ENCODE measurements around the gene CCL26. TPM values are rescaled to one million over a fixed set of nuclear protein-coding genes. Genes with fewer than 3 reads are reported as not detected.
"Not testable (repeated sequence)": the region's sequence is repeated elsewhere in the genome, so short reads cannot be mapped to it uniquely, and the experiment has no call there.

Gene CCL26
- total RNA-seq, 5 donors from 2014 or later (not counting 1 experiment from before 2014, with no cell fraction given): not detected

GRCh38 chr7:75796420-75796819 lies 24.4 kb upstream of the CCL26 start:
- ATAC-seq (replicated peaks in 1 of 4) (no peak), DNase-seq (no peak)
- WGBS (ENCODE audit: insufficient coverage): 90% methylated on average over 4 of the region's 6 CpGs
- H3K4me3 Mint-ChIP-seq: no peak overlapping the region
- no peaks in the 10 kb centered on the region for H3K4me1 ChIP-seq (ENCODE audit: control insufficient read depth in 1 of 2, extremely low read depth in 1 of 2, insufficient read depth in 2 of 2, low read length in 2 of 2)
- H3K27me3 Mint-ChIP-seq: peaks cover 15 to 20% of the 10 kb centered on the region in 2 donors
- no peaks in the 10 kb centered on the region for H3K9me3 ChIP-seq
- H3K27ac ChIP-seq (ENCODE audit: low read length): no peak overlapping the region
- H3K9me3 Mint-ChIP-seq: no peaks in the 10 kb centered on the region
- CTCF ChIA-PET: no interaction called here
- no peaks in the 10 kb centered on the region for H3K36me3 ChIP-seq (ENCODE audit: control insufficient read depth in 2 of 2, extremely low read depth in 1 of 2, insufficient read depth in 1 of 2, low read length in 1 of 2)
- POLR2A ChIA-PET: no interaction called here
- H3K36me3 Mint-ChIP-seq: no peaks in the 10 kb centered on the region
- peaks cover 0 to 2% (median 0%) of the 10 kb centered on the region in 3 donors for H3K4me1 Mint-ChIP-seq
- peaks cover 0 to 29% of the 10 kb centered on the region in 2 experiments for H3K27me3 ChIP-seq (replicated peaks in 1 of 2; ENCODE audit: control insufficient read depth in 2 of 2, extremely low read depth in 1 of 2, insufficient read depth in 2 of 2, low read length in 1 of 2)
- H3K4me3 ChIP-seq (ENCODE audit: control insufficient read depth in 1 of 2, extremely low read depth in 1 of 2, low read length in 1 of 2): no peak overlapping the region
- no peak overlapping the region for H3K27ac Mint-ChIP-seq

- ChIA-PET POLR2A (no interaction called here), CTCF (no interaction called here)
- Mint-ChIP-seq H3K4me3 (no peak overlapping the region), H3K27ac (no peak overlapping the region), H3K36me3 (no peaks in the 10 kb centered on the region), H3K27me3 (peaks cover 15 to 20% of the 10 kb centered on the region in 2 donors), H3K4me1 (peaks cover 0 to 2% (median 0%) of the 10 kb centered on the region in 3 donors), H3K9me3 (no peaks in the 10 kb centered on the region)
- H3K4me1 ChIP-seq (ENCODE audit: control insufficient read depth in 1 of 2, extremely low read depth in 1 of 2, insufficient read depth in 2 of 2, low read length in 2 of 2): no peaks in the 10 kb centered on the region
- no peak overlapping the region for H3K27ac ChIP-seq (ENCODE audit: low read length)
- 100% methylated on average over 1 of the region's 9 CpGs for WGBS (ENCODE audit: insufficient coverage)
- H3K9me3 ChIP-seq: no peaks in the 10 kb centered on the region
- ATAC-seq (replicated peaks in 1 of 4) (no peak), DNase-seq (no peak)
- no peak overlapping the region for H3K4me3 ChIP-seq (ENCODE audit: control insufficient read depth in 1 of 2, extremely low read depth in 1 of 2, low read length in 1 of 2)
- H3K36me3 ChIP-seq (ENCODE audit: control insufficient read depth in 2 of 2, extremely low read depth in 1 of 2, insufficient read depth in 1 of 2, low read length in 1 of 2): no peaks in the 10 kb centered on the region
- peaks cover 0 to 30% of the 10 kb centered on the region in 2 experiments for H3K27me3 ChIP-seq (replicated peaks in 1 of 2; ENCODE audit: control insufficient read depth in 2 of 2, extremely low read depth in 1 of 2, insufficient read depth in 2 of 2, low read length in 1 of 2)
Measured at GRCh38 chr7:75795831-75796285, 23.8 kb upstream of the CCL26 start.

- Mint-ChIP-seq H3K27me3 (peaks cover 15 to 20% of the 10 kb centered on the region in 2 donors), H3K27ac (no peak overlapping the region), H3K9me3 (no peaks in the 10 kb centered on the region), H3K36me3 (no peaks in the 10 kb centered on the region), H3K4me3 (no peak overlapping the region), H3K4me1 (peaks cover 0 to 2% (median 0%) of the 10 kb centered on the region in 3 donors)
- Histone ChIP-seq H3K4me3 (ENCODE audit: control insufficient read depth in 1 of 2, extremely low read depth in 1 of 2, low read length in 1 of 2) (no peak overlapping the region), H3K27ac (ENCODE audit: low read length) (no peak overlapping the region), H3K4me1 (ENCODE audit: control insufficient read depth in 1 of 2, extremely low read depth in 1 of 2, insufficient read depth in 2 of 2, low read length in 2 of 2) (no peaks in the 10 kb centered on the region), H3K36me3 (ENCODE audit: control insufficient read depth in 2 of 2, extremely low read depth in 1 of 2, insufficient read depth in 1 of 2, low read length in 1 of 2) (no peaks in the 10 kb centered on the region), H3K9me3 (no peaks in the 10 kb centered on the region), H3K27me3 (replicated peaks in 1 of 2; ENCODE audit: control insufficient read depth in 2 of 2, extremely low read depth in 1 of 2, insufficient read depth in 2 of 2, low read length in 1 of 2) (peaks cover 0 to 25% of the 10 kb centered on the region in 2 experiments)
- no peak for DNase-seq
- CTCF ChIA-PET: no interaction called here
- no CpG with 5 or more reads among the region's 2 CpGs for WGBS (ENCODE audit: insufficient coverage)
- ATAC-seq (replicated peaks in 1 of 4): no peak
- POLR2A ChIA-PET: no interaction called here
Measured at GRCh38 chr7:75793676-75794075, 21.7 kb upstream of the CCL26 start.

- H3K27ac ChIP-seq (ENCODE audit: low read length); H3K36me3 Mint-ChIP-seq; H3K36me3 ChIP-seq (ENCODE audit: control insufficient read depth in 2 of 2, extremely low read depth in 1 of 2, insufficient read depth in 1 of 2, low read length in 1 of 2); DNase-seq; H3K4me1 ChIP-seq (ENCODE audit: control insufficient read depth in 1 of 2, extremely low read depth in 1 of 2, insufficient read depth in 2 of 2, low read length in 2 of 2); H3K4me3 Mint-ChIP-seq; ATAC-seq (replicated peaks in 1 of 4); H3K9me3 Mint-ChIP-seq; H3K9me3 ChIP-seq; CTCF ChIA-PET; H3K4me1 Mint-ChIP-seq; POLR2A ChIA-PET; H3K4me3 ChIP-seq (ENCODE audit: control insufficient read depth in 1 of 2, extremely low read depth in 1 of 2, low read length in 1 of 2); H3K27ac Mint-ChIP-seq: not testable (repeated sequence)
- H3K27me3 ChIP-seq (replicated peaks in 1 of 2; ENCODE audit: control insufficient read depth in 2 of 2, extremely low read depth in 1 of 2, insufficient read depth in 2 of 2, low read length in 1 of 2): peaks cover 0 to 25% of the 10 kb centered on the region in 2 experiments
- 80% methylated on average over 1 of the region's 5 CpGs for WGBS (ENCODE audit: insufficient coverage)
- peaks cover 13 to 15% of the 10 kb centered on the region in 2 donors for H3K27me3 Mint-ChIP-seq
Measured at GRCh38 chr7:75792567-75792966, 20.6 kb upstream of the CCL26 start.

GRCh38 chr7:75789361-75789924 lies 17.4 kb upstream of the CCL26 start:
- no peaks in the 10 kb centered on the region for H3K4me1 ChIP-seq (ENCODE audit: control insufficient read depth in 1 of 2, extremely low read depth in 1 of 2, insufficient read depth in 2 of 2, low read length in 2 of 2)
- Mint-ChIP-seq H3K9me3 (no peaks in the 10 kb centered on the region), H3K36me3 (no peaks in the 10 kb centered on the region), H3K27me3 (peaks cover 7 to 12% of the 10 kb centered on the region in 2 donors), H3K4me3 (no peak overlapping the region), H3K4me1 (no peaks in the 10 kb centered on the region), H3K27ac (no peak overlapping the region)
- no CpG with 5 or more reads among the region's 3 CpGs for WGBS (ENCODE audit: insufficient coverage)
- DNase-seq: no peak
- ChIA-PET CTCF (no interaction called here), POLR2A (no interaction called here)
- no peak overlapping the region for H3K4me3 ChIP-seq (ENCODE audit: control insufficient read depth in 1 of 2, extremely low read depth in 1 of 2, low read length in 1 of 2)
- H3K9me3 ChIP-seq: no peaks in the 10 kb centered on the region
- no peaks in the 10 kb centered on the region for H3K36me3 ChIP-seq (ENCODE audit: control insufficient read depth in 2 of 2, extremely low read depth in 1 of 2, insufficient read depth in 1 of 2, low read length in 1 of 2)
- peaks cover 0 to 15% of the 10 kb centered on the region in 2 experiments for H3K27me3 ChIP-seq (replicated peaks in 1 of 2; ENCODE audit: control insufficient read depth in 2 of 2, extremely low read depth in 1 of 2, insufficient read depth in 2 of 2, low read length in 1 of 2)
- no peak for ATAC-seq (replicated peaks in 1 of 4)
- no peak overlapping the region for H3K27ac ChIP-seq (ENCODE audit: low read length)

GRCh38 chr7:75788154-75788847 lies 16.3 kb upstream of the CCL26 start:
- WGBS (ENCODE audit: insufficient coverage): 77% methylated on average over 7 of the region's 14 CpGs
- H3K9me3 Mint-ChIP-seq; CTCF ChIA-PET; H3K36me3 ChIP-seq (ENCODE audit: control insufficient read depth in 2 of 2, extremely low read depth in 1 of 2, insufficient read depth in 1 of 2, low read length in 1 of 2); H3K4me1 ChIP-seq (ENCODE audit: control insufficient read depth in 1 of 2, extremely low read depth in 1 of 2, insufficient read depth in 2 of 2, low read length in 2 of 2); H3K27ac Mint-ChIP-seq; H3K4me3 ChIP-seq (ENCODE audit: control insufficient read depth in 1 of 2, extremely low read depth in 1 of 2, low read length in 1 of 2); ATAC-seq (replicated peaks in 1 of 4); H3K36me3 Mint-ChIP-seq; H3K4me1 Mint-ChIP-seq; H3K27me3 Mint-ChIP-seq; H3K4me3 Mint-ChIP-seq; H3K9me3 ChIP-seq; POLR2A ChIA-PET; DNase-seq; H3K27ac ChIP-seq (ENCODE audit: low read length): not testable (repeated sequence)
- H3K27me3 ChIP-seq (replicated peaks in 1 of 2; ENCODE audit: control insufficient read depth in 2 of 2, extremely low read depth in 1 of 2, insufficient read depth in 2 of 2, low read length in 1 of 2): peaks cover 0 to 16% of the 10 kb centered on the region in 2 experiments

Data from T-cell (primary cell).